Activated CD4-positive, CD25-positive, alpha-beta regulatory T cell treated with anti-CD3 and anti-CD28 coated beads, Interleukin-2, amount 50 U/mL, for 24 hours (primary cell): ENCODE measurements around the gene OR10H3.
"Not testable (repeated sequence)": the region's sequence is repeated elsewhere in the genome, so short reads cannot be mapped to it uniquely, and the experiment has no call there.

Source experiments
- ATAC-seq, 2 donors: fragments of 150-1000 bp; cut with Tn5 transposase; one replicate each; pipeline ENCODE4 v1.10.0; 2021; ENCODE audit warnings: mild to moderate bottlenecking in 1 of 2, moderate library complexity in 1 of 2

OR10H3 gene

GRCh38 chr19:15737722-15738121 lies at the start of gene OR10H3:
TSS of gene OR10H3 (plus strand) at chr19:15737985. CDS start at chr19:15741393, 3,408 bp downstream.
- no peak for ATAC-seq

- ATAC-seq, result no peak
Measured at GRCh38 chr19:15696654-15697194, 41.1 kb upstream of the OR10H3 start.

- no peak for ATAC-seq
Measured at GRCh38 chr19:15701757-15702533, 35.8 kb upstream of the OR10H3 start.

- no peak for ATAC-seq
Measured at GRCh38 chr19:15702534-15702930, 35.3 kb upstream of the OR10H3 start.

- ATAC-seq, result no peak
Measured at GRCh38 chr19:15714638-15715037, 23.1 kb upstream of the OR10H3 start.

GRCh38 chr19:15715642-15716041 lies 22.1 kb upstream of the OR10H3 start:
- ATAC-seq, result no peak

- no peak for ATAC-seq
Measured at GRCh38 chr19:15717809-15718208, 20.0 kb upstream of the OR10H3 start.

GRCh38 chr19:15721268-15721667 lies 16.5 kb upstream of the OR10H3 start:
- no peak for ATAC-seq

GRCh38 chr19:15722956-15723355 lies 14.8 kb upstream of the OR10H3 start:
- no peak for ATAC-seq

- ATAC-seq, result no peak
Measured at GRCh38 chr19:15727724-15728123, 10.1 kb upstream of the OR10H3 start, which contains the start of gene OR10H2. TSS of gene OR10H2 (plus strand) at chr19:15728024. CDS start at chr19:15728044, 20 bp downstream.

- ATAC-seq, result no peak
Measured at GRCh38 chr19:15730538-15730937, 7.2 kb upstream of the OR10H3 start.

GRCh38 chr19:15732388-15732787 lies 5.4 kb upstream of the OR10H3 start:
- ATAC-seq, result no peak

GRCh38 chr19:15733895-15734294 lies 3.9 kb upstream of the OR10H3 start:
- ATAC-seq, result no peak

- ATAC-seq, result no peak
Measured at GRCh38 chr19:15740785-15741184, 3.0 kb downstream of the OR10H3 start.

- ATAC-seq, result no peak
Measured at GRCh38 chr19:15748239-15748638, 10.5 kb downstream of the OR10H3 start.

- ATAC-seq, result no peak
Measured at GRCh38 chr19:15758379-15758778, 20.6 kb downstream of the OR10H3 start.

GRCh38 chr19:15759962-15760565 lies 22.3 kb downstream of the OR10H3 start:
- ATAC-seq, result no peak

- ATAC-seq, result no peak
Measured at GRCh38 chr19:15769586-15769985, 31.8 kb downstream of the OR10H3 start.

- ATAC-seq, result not testable (repeated sequence)
Measured at GRCh38 chr19:15774159-15774558, 36.4 kb downstream of the OR10H3 start.

- ATAC-seq, result no peak
Measured at GRCh38 chr19:15775249-15775648, 37.5 kb downstream of the OR10H3 start.

GRCh38 chr19:15776264-15776663 lies 38.5 kb downstream of the OR10H3 start:
- ATAC-seq, result no peak

- ATAC-seq, result no peak
Measured at GRCh38 chr19:15776991-15777970, 39.5 kb downstream of the OR10H3 start.
